ENCODE data around the gene CCDC91.

GRCh38 chr12:28563286-28563685, 373.0 kb downstream of the CCDC91 start:
- TF ChIP-seq CTCF (IDR thresholded peaks at IDR 0.05) = no peak
- TF ChIP-seq POLR2A (IDR thresholded peaks at IDR 0.05) = no peak
